ENCODE data around the gene MRPL40.

The MRPL40 gene

DNA sequence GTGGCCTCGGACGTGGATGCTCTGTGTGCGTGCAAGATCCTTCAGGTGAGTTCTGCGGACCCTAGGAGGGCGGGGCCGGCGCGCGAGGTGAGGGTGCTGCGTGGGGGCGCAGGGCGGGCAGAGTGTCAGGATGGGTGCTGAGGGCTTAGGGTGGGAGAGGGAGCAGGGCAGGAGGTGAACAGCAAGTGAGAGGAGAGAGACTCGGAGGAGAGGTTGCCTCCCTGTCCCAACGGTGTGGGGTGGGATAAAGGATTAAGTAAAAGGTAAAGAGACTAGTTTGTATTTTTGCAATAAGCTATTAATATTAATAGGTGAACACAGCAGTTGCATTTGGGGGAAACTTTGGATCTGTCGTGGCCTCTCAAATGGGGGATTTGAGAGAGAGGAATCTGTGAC lies 47.8 kb downstream of the MRPL40 start:
- no peaks in the 10 kb centered on the region for H3K27me3 ChIP-seq (replicated peaks; ENCODE audit: insufficient read depth, low read length)
- H3K4me3 ChIP-seq (ENCODE audit: low read length) = peak overlapping the region; percentile 79
- peaks cover 6% of the 10 kb centered on the region; the same call in 1 of the 2 replicates for H3F3A ChIP-seq (ENCODE audit: insufficient read depth, low read length)
- no peaks in the 10 kb centered on the region for H3K9me2 ChIP-seq (replicated peaks; ENCODE audit: insufficient read depth, low read length)
- peaks cover 57% of the 10 kb centered on the region for H3K79me2 ChIP-seq (ENCODE audit: low read length)
- peak overlapping the region; percentile 96 for H3K9ac ChIP-seq (ENCODE audit: low read length)
- 0 out of 2 replicates have a peak, but pooled peaks cover 3% of the 10 kb centered on the region for H3K4me1 ChIP-seq (ENCODE audit: low read length)
- peaks cover 2% of the 10 kb centered on the region; the same call in 1 of the 2 replicates for H3K36me3 ChIP-seq (replicated peaks; ENCODE audit: insufficient read depth, low read length)
- H3K27ac ChIP-seq (ENCODE audit: low read length) = peak overlapping the region; percentile 13; the same call in 1 of the 2 replicates
- no peaks in the 10 kb centered on the region for H3K9me3 ChIP-seq (replicated peaks; ENCODE audit: insufficient read depth, low read length)
- H4K20me1 ChIP-seq (ENCODE audit: insufficient read depth, low read length) = peaks cover 13% of the 10 kb centered on the region
- TF ChIP-seq EZH2phosphoT487 (IDR thresholded peaks at IDR 0.05; ENCODE audit: low read length) (no peak), EZH2 (optimal IDR thresholded peaks at IDR 0.05; ENCODE audit: low read depth, low read length) (no peak)
- TF ChIP-seq, protein P1, sequence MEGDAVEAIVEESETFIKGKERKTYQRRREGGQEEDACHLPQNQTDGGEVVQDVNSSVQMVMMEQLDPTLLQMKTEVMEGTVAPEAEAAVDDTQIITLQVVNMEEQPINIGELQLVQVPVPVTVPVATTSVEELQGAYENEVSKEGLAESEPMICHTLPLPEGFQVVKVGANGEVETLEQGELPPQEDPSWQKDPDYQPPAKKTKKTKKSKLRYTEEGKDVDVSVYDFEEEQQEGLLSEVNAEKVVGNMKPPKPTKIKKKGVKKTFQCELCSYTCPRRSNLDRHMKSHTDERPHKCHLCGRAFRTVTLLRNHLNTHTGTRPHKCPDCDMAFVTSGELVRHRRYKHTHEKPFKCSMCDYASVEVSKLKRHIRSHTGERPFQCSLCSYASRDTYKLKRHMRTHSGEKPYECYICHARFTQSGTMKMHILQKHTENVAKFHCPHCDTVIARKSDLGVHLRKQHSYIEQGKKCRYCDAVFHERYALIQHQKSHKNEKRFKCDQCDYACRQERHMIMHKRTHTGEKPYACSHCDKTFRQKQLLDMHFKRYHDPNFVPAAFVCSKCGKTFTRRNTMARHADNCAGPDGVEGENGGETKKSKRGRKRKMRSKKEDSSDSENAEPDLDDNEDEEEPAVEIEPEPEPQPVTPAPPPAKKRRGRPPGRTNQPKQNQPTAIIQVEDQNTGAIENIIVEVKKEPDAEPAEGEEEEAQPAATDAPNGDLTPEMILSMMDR (IDR thresholded peaks at IDR 0.05; ENCODE audit: low read length) = no peak
- peak overlapping the region; percentile 59 for H2AFZ ChIP-seq (ENCODE audit: low read length)
- DNase-seq = no peak
- peak overlapping the region; percentile 72 for H3K4me2 ChIP-seq (ENCODE audit: low read depth, low read length)

- Histone ChIP-seq H2AFZ (ENCODE audit: low read length) (no peak overlapping the region), H4K20me1 (ENCODE audit: insufficient read depth, low read length) (peaks cover 11% of the 10 kb centered on the region), H3K4me1 (ENCODE audit: low read length) (0 out of 2 replicates have a peak, but pooled peaks cover 3% of the 10 kb centered on the region), H3K36me3 (replicated peaks; ENCODE audit: insufficient read depth, low read length) (peaks cover 2% of the 10 kb centered on the region; the same call in 1 of the 2 replicates), H3K9me3 (replicated peaks; ENCODE audit: insufficient read depth, low read length) (no peaks in the 10 kb centered on the region), H3K9me2 (replicated peaks; ENCODE audit: insufficient read depth, low read length) (no peaks in the 10 kb centered on the region), H3K4me2 (ENCODE audit: low read depth, low read length) (peak overlapping the region; percentile 72), H3K27ac (ENCODE audit: low read length) (no peak overlapping the region), H3K27me3 (replicated peaks; ENCODE audit: insufficient read depth, low read length) (no peaks in the 10 kb centered on the region), H3K4me3 (ENCODE audit: low read length) (peak overlapping the region; percentile 79), H3K79me2 (ENCODE audit: low read length) (peaks cover 51% of the 10 kb centered on the region), H3F3A (ENCODE audit: insufficient read depth, low read length) (peaks cover 6% of the 10 kb centered on the region; the same call in 1 of the 2 replicates), H3K9ac (ENCODE audit: low read length) (peak overlapping the region; percentile 96; the same call in 1 of the 2 replicates)
- TF ChIP-seq EZH2phosphoT487 (IDR thresholded peaks at IDR 0.05; ENCODE audit: low read length) (no peak), EZH2 (optimal IDR thresholded peaks at IDR 0.05; ENCODE audit: low read depth, low read length) (no peak)
- TF ChIP-seq, protein P1 (IDR thresholded peaks at IDR 0.05; ENCODE audit: low read length) = no peak
- no peak for DNase-seq
Measured at GRCh38 chr22:19480789-19481188, 48.4 kb downstream of the MRPL40 start.

DNA sequence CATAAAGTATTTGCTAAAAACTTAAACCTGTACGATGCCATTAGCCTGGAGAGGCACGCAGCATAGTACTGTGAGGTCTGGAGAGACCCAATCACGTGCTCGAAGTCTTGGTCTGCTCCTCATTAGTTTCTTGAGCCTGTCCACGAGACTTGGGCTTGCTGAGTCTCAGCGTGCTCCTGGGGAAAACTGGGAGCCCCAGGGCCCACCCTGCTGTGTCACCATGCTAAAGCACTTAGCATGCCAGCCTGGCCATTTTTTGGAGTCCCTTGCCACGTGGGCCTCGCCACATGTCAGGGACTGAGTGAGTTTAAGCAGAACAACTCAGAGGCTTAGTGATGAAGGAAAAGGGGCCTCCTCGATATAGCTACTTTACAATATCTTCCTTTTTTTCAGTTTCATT lies 50.0 kb downstream of the MRPL40 start:
- Histone ChIP-seq H3F3A (ENCODE audit: insufficient read depth, low read length) (peaks cover 6% of the 10 kb centered on the region; the same call in 1 of the 2 replicates), H3K9ac (ENCODE audit: low read length) (no peak overlapping the region), H3K36me3 (replicated peaks; ENCODE audit: insufficient read depth, low read length) (peaks cover 2% of the 10 kb centered on the region; the same call in 1 of the 2 replicates), H2AFZ (ENCODE audit: low read length) (no peak overlapping the region), H3K4me1 (ENCODE audit: low read length) (0 out of 2 replicates have a peak, but pooled peaks cover 3% of the 10 kb centered on the region), H4K20me1 (ENCODE audit: insufficient read depth, low read length) (peaks cover 5% of the 10 kb centered on the region; the same call in 1 of the 2 replicates), H3K9me3 (replicated peaks; ENCODE audit: insufficient read depth, low read length) (no peaks in the 10 kb centered on the region), H3K4me3 (ENCODE audit: low read length) (no peak overlapping the region), H3K9me2 (replicated peaks; ENCODE audit: insufficient read depth, low read length) (no peaks in the 10 kb centered on the region), H3K4me2 (ENCODE audit: low read depth, low read length) (no peak overlapping the region), H3K79me2 (ENCODE audit: low read length) (peaks cover 37% of the 10 kb centered on the region), H3K27me3 (replicated peaks; ENCODE audit: insufficient read depth, low read length) (no peaks in the 10 kb centered on the region), H3K27ac (ENCODE audit: low read length) (no peak overlapping the region)
- DNase-seq = no peak
- TF ChIP-seq EZH2phosphoT487 (IDR thresholded peaks at IDR 0.05; ENCODE audit: low read length) (no peak), EZH2 (optimal IDR thresholded peaks at IDR 0.05; ENCODE audit: low read depth, low read length) (no peak)
- TF ChIP-seq, protein P1 (IDR thresholded peaks at IDR 0.05; ENCODE audit: low read length) = no peak

All from MM.1S (cell line).